Progenitor cell of endocrine pancreas (in vitro differentiated cells): Measurements from ENCODE around the gene LYRM2. TPM values are rescaled to one million over a fixed set of nuclear protein-coding genes. Genes with fewer than 3 reads are reported as not detected.
A peak's percentile ranks its signal among the peaks of the same experiment; 100 is the strongest.

Source experiments
- DNase-seq: peaks from one replicate; pipeline ENCODE4 v3.0.0; 2021; ENCODE audit warnings: low spot score; ENCODE audit not compliant: unreplicated experiment
- H3K27ac Mint-ChIP-seq: 2 replicates; pipeline ENCODE4 v1.8.0; 2021; ENCODE audit warnings: mild to moderate bottlenecking, moderate library complexity, mixed read lengths
- H3K27me3 Mint-ChIP-seq: 2 replicates; pipeline ENCODE4 v1.8.0; 2021; ENCODE audit warnings: mixed read lengths
- H3K36me3 Mint-ChIP-seq: 2 replicates; pipeline ENCODE4 v1.8.0; 2022; ENCODE audit warnings: mixed read lengths; ENCODE audit not compliant: insufficient read depth
- H3K4me1 Mint-ChIP-seq: 2 replicates; pipeline ENCODE4 v1.8.0; 2021; ENCODE audit warnings: low read depth, mixed read lengths
- H3K4me3 Mint-ChIP-seq: 2 replicates; pipeline ENCODE4 v1.8.0; 2021; ENCODE audit warnings: low read depth, mild to moderate bottlenecking, moderate library complexity, mixed read lengths
- H3K9me3 Mint-ChIP-seq: 2 replicates; pipeline ENCODE4 v1.8.0; 2021; ENCODE audit warnings: low read depth, mixed read lengths
- total RNA-seq: library from RNA; stranded (reverse); gene quantifications from 2 replicates; pipeline ENCODE4 v1.2.1, GENCODE V29; 2021
- TF ChIP-seq, protein P1 (sequence below): fragments of 200-600 bp; sonication (generic); IDR thresholded peaks from one replicate; pipeline ENCODE4 v1.5.0; 2021; ENCODE audit warnings: antibody characterized with exemption, mild to moderate bottlenecking; ENCODE audit not compliant: unreplicated experiment

The LYRM2 gene
- total RNA-seq, 1 donor from 2014 or later: 46.5 TPM

DNA sequence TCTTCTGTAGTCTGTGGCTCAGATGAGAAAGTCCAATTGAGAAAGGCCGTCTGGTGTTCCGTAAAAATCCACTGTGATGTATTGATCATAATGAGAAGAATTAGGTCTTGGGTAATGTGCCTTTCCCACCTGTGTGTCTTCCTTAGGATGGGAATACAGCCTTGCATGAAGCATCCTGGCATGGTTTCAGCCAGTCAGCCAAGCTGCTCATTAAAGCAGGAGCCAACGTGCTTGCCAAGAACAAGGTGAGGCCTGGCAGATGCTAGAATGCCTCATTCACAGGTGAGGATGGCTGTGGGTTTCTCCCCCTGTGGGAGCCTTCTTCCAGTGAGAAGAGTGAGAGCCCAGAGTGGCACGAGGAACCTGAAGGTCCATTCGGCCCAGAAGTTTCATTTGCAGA lies 32.7 kb downstream of the LYRM2 start:
- Mint-ChIP-seq H3K27me3 (no peaks in the 10 kb centered on the region), H3K4me1 (no peaks in the 10 kb centered on the region), H3K27ac (no peak overlapping the region), H3K36me3 (no peaks in the 10 kb centered on the region), H3K4me3 (no peak overlapping the region), H3K9me3 (no peaks in the 10 kb centered on the region)
- DNase-seq: no peak
- TF ChIP-seq, protein P1, sequence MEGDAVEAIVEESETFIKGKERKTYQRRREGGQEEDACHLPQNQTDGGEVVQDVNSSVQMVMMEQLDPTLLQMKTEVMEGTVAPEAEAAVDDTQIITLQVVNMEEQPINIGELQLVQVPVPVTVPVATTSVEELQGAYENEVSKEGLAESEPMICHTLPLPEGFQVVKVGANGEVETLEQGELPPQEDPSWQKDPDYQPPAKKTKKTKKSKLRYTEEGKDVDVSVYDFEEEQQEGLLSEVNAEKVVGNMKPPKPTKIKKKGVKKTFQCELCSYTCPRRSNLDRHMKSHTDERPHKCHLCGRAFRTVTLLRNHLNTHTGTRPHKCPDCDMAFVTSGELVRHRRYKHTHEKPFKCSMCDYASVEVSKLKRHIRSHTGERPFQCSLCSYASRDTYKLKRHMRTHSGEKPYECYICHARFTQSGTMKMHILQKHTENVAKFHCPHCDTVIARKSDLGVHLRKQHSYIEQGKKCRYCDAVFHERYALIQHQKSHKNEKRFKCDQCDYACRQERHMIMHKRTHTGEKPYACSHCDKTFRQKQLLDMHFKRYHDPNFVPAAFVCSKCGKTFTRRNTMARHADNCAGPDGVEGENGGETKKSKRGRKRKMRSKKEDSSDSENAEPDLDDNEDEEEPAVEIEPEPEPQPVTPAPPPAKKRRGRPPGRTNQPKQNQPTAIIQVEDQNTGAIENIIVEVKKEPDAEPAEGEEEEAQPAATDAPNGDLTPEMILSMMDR: no peak

DNA sequence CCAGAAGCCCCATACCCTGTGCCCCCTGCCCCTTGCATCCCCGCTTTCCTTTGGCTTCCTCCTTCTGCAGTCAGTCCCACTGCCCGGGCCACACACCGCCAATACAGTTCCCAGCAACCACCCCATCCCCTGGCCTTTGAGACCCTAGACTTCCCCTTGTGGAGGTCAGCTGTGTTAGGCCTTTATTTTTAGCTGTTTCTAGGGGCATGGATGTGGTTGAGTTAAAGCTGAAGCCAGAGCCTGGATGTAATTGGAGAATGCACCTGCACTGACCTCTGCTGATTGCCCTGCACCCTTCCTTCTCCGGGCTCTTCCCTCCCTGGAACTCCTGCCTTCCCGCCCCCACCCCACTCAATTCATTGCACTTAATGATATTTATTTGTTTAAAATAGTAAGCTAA lies 33.9 kb downstream of the LYRM2 start:
- Mint-ChIP-seq H3K9me3 (no peaks in the 10 kb centered on the region), H3K4me3 (no peak overlapping the region), H3K36me3 (no peaks in the 10 kb centered on the region), H3K27ac (no peak overlapping the region), H3K4me1 (peaks cover 2% of the 10 kb centered on the region), H3K27me3 (no peaks in the 10 kb centered on the region)
- TF ChIP-seq, protein P1: no peak
- DNase-seq: no peak

DNA sequence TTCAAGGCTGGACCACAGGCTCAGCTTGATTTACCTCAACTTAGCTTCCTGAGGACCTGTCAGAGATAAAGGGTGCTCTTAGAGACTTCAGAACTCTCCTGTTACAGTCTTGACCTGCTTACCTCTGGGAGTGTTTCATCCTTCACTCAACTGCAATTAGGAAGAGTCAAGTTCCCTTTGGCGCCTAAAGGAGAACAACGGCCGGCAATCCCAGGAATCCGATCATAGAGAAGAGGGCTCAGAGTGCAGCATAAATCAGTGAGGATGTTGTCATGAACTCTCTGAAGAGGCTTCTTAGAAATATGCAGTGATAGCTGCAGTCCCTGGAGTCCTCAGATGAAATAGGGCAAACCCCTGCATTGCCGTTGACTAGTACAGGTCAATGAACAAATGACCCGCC lies 36.4 kb downstream of the LYRM2 start:
- Mint-ChIP-seq H3K4me3 (no peak overlapping the region), H3K4me1 (peaks cover 5% of the 10 kb centered on the region), H3K36me3 (peaks cover 1% of the 10 kb centered on the region), H3K27ac (no peak overlapping the region), H3K9me3 (no peaks in the 10 kb centered on the region), H3K27me3 (no peaks in the 10 kb centered on the region)
- no peak for DNase-seq
- TF ChIP-seq, protein P1: no peak

DNA sequence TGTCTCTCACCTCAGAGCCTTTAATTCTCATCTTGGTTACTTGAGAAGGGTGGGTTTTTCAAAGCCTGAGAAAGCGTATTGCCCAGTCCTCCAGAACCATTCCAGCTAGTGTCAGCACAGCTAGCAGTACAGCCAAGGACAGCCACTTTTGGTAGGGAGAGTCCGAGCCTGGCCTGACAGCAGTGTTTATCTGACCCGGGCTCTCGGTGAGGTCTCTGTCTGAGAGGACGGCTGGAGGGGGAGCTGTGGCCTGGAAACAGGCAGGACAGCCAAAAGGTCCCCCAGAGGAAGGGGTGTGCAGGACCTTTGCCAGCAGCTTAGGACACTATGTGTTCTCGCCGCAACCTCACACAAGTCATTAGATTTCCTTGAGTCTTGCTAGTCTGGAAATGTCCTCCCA lies 38.8 kb downstream of the LYRM2 start:
- H3K36me3 Mint-ChIP-seq: peaks cover 1% of the 10 kb centered on the region
- H3K27me3 Mint-ChIP-seq: no peaks in the 10 kb centered on the region
- H3K4me3 Mint-ChIP-seq: no peak overlapping the region
- H3K9me3 Mint-ChIP-seq: no peaks in the 10 kb centered on the region
- TF ChIP-seq, protein P1: no peak
- no peak for DNase-seq
- H3K4me1 Mint-ChIP-seq: peaks cover 5% of the 10 kb centered on the region
- no peak overlapping the region for H3K27ac Mint-ChIP-seq

DNA sequence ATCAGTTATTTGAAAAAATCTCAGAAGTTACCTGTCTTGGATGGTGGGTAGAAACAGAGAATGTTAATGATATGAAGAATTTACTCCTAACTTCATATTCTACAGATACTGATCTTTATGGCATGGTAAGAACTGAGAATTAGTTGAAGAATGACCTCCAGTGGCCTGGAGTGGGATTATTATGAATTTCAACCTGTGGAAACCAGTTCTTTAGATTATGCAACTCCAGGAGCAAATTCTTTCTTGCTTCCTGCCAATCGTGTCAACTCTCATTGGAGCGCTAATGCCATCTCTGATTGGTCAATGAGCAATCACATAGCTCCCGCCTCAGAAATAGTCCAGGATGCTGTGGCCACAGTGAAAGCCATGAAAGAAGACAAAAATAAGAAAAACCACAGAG lies 40.6 kb downstream of the LYRM2 start:
- no peak overlapping the region for H3K27ac Mint-ChIP-seq
- H3K4me1 Mint-ChIP-seq: peaks cover 5% of the 10 kb centered on the region
- no peak for DNase-seq
- no peak overlapping the region for H3K4me3 Mint-ChIP-seq
- peaks cover 1% of the 10 kb centered on the region for H3K36me3 Mint-ChIP-seq
- TF ChIP-seq, protein P1: peak; percentile 19
- H3K9me3 Mint-ChIP-seq: no peaks in the 10 kb centered on the region
- H3K27me3 Mint-ChIP-seq: no peaks in the 10 kb centered on the region

DNA sequence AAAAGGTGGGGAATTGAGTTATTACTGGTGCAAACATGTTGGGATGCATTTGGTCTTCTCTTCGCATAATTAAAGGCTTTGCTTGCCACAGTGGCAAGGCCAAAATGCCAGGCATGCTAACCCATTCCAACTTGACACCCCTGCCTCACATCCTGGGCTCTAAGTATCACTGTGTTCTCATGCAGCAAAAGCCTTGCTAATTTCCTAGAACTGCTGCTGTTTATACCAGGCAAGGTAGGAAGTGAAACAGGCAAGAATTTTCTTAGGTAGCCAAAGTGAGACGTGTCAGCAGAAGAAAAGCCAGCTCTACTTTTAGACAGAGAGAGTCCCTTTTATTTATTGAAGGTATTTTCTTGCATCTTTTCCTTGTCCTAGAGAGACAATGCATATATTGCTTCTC lies 41.2 kb downstream of the LYRM2 start:
- peaks cover 5% of the 10 kb centered on the region for H3K4me1 Mint-ChIP-seq

More for the DNA sequence above, 41.2 kb downstream of the LYRM2 start:
- TF ChIP-seq, protein P1: no peak
- no peak overlapping the region for H3K4me3 Mint-ChIP-seq
- no peaks in the 10 kb centered on the region for H3K27me3 Mint-ChIP-seq
- H3K36me3 Mint-ChIP-seq: peaks cover 1% of the 10 kb centered on the region
- no peaks in the 10 kb centered on the region for H3K9me3 Mint-ChIP-seq
- H3K27ac Mint-ChIP-seq: no peak overlapping the region
- DNase-seq: no peak
